H1 (cell line): ENCODE data around the gene INTS7.

Source experiments
- CTCF ChIP-seq, 3 experiments: IDR thresholded peaks; 1 replicate in 2 of 3; 2 replicates in 1 of 3; pipeline versions ENCODE4 v1.5.1 to v1.6.1; 2011; ENCODE audit warnings: low read length in 3 of 3, mild to moderate bottlenecking in 3 of 3, inconsistent platforms in 2 of 3, low read depth in 1 of 3, moderate library complexity in 1 of 3; ENCODE audit not compliant: insufficient read depth in 1 of 3; ENCODE audit errors: control extremely low read depth in 1 of 3
- POLR2AphosphoS5 ChIP-seq: IDR thresholded peaks from 2 replicates; pipeline ENCODE4 v1.6.1; 2011; ENCODE audit warnings: low read depth, low read length

GRCh38 chr1:212060632-212061472 lies 25.5 kb upstream of the INTS7 start:
- TF ChIP-seq CTCF (IDR thresholded peaks at IDR 0.05; ENCODE audit: control extremely low read depth in 1 of 3, insufficient read depth in 1 of 3, low read depth in 1 of 3, low read length in 3 of 3) (no peak), POLR2AphosphoS5 (no peak)
